K562 (cell line): ENCODE measurements around the gene LLGL2. TPM values are rescaled to one million over a fixed set of nuclear protein-coding genes. Genes with fewer than 3 reads are reported as not detected.
A peak's percentile ranks its signal among the peaks of the same experiment; 100 is the strongest.

Experiments used
- ATAC-seq: fragments of 200-7000 bp; cut with Tn5 transposase; 3 replicates; pipeline ENCODE4 v1.9.1; 2020; ENCODE audit warnings: moderate library complexity
- BruUV-seq: library from RNA; stranded (reverse); fragments of 400-500 nt; replicated peaks from 2 replicates; lab custom pipeline; 2021; lab: Mats Ljungman, UMichigan
- CTCF ChIA-PET: fragments of 300-600 bp; formaldehyde crosslinking; extraction: SDS; loops from one replicate; lab custom pipeline; 2021; ENCODE audit warnings: low intra/inter-chr PET ratio; lab: Yijun Ruan, JAX
- POLR2A ChIA-PET: fragments of 300-600, 350-650 bp; sonication (Branson Sonifier 250); formaldehyde crosslinking; extraction: SDS; loops from one replicate; lab custom pipeline; 2021; ENCODE audit warnings: antibody characterized with exemption, inconsistent platforms; lab: Yijun Ruan, JAX
- DNase-seq, 4 experiments: peaks; one replicate each; pipeline versions ENCODE4 v3.0.0 to v3.0.0-alpha.2; 2011 to 2018; ENCODE audit warnings: low spot score in 3 of 4, mixed read lengths in 3 of 4; ENCODE audit errors: extremely low read depth in 1 of 4
- FAIRE-seq: peaks from 2 replicates; lab custom pipeline; 2011; peaks lifted over from hg19 to GRCh38; lab: Jason Lieb, UNC
- H2AFZ ChIP-seq: 2 replicates; pipeline ENCODE4 v1.6.0; 2011; ENCODE audit warnings: low read depth, low read length, control low read depth, inconsistent platforms
- H3K27ac ChIP-seq: fragments of 200-600 bp; 3 replicates; pipeline ENCODE4 v1.8.0; 2011; ENCODE audit warnings: low read depth, mild to moderate bottlenecking, control low read depth, inconsistent platforms, low read length, moderate library complexity, mixed read lengths; ENCODE audit errors: extremely low read depth
- H3K27me3 ChIP-seq, 2 experiments: fragments of 300-600 bp in 1 of 2; 2 replicates in 1 of 2; 3 replicates in 1 of 2; pipeline versions ENCODE4 v1.6.0 to v1.8.0; 2011; ENCODE audit warnings: inconsistent platforms in 2 of 2, low read length in 2 of 2, mild to moderate bottlenecking in 1 of 2, mixed read lengths in 1 of 2, moderate library complexity in 1 of 2; ENCODE audit not compliant: control insufficient read depth in 2 of 2, insufficient read depth in 2 of 2
- H3K36me3 ChIP-seq: fragments of 300-600 bp; 3 replicates; pipeline ENCODE4 v1.8.0; 2011; ENCODE audit warnings: mild to moderate bottlenecking, low read length, inconsistent platforms; ENCODE audit not compliant: control insufficient read depth, insufficient read depth
- H3K4me1 ChIP-seq, 2 experiments: fragments of 200-600 bp in 1 of 2; replicated peaks in 1 of 2; 2 replicates in 1 of 2; 3 replicates in 1 of 2; pipeline versions ENCODE4 v1.5.1 to v1.8.0; 2011; ENCODE audit warnings: inconsistent platforms in 2 of 2, low read length in 2 of 2, mild to moderate bottlenecking in 1 of 2, mixed read lengths in 1 of 2, moderate library complexity in 1 of 2; ENCODE audit not compliant: control insufficient read depth in 2 of 2, insufficient read depth in 2 of 2
- H3K4me2 ChIP-seq: 2 replicates; pipeline ENCODE4 v1.6.1; 2011; ENCODE audit warnings: low read length, control low read depth, inconsistent platforms, mixed read lengths; ENCODE audit not compliant: insufficient read depth
- H3K4me3 ChIP-seq: fragments of 200-600 bp; sonication (generic), shearing (Covaris generic); 2 replicates; pipeline ENCODE4 v1.5.1; 2016; ENCODE audit warnings: control low read depth, inconsistent platforms
- H3K79me2 ChIP-seq: fragments of 200-600 bp; 3 replicates; pipeline ENCODE4 v1.8.0; 2011; ENCODE audit warnings: low read length, inconsistent platforms; ENCODE audit not compliant: control insufficient read depth, insufficient read depth
- H3K9ac ChIP-seq, 2 experiments: 2 replicates each; pipeline versions ENCODE4 v1.6.0 to v1.6.1; 2011; ENCODE audit warnings: low read depth in 2 of 2, low read length in 2 of 2, control low read depth in 1 of 2, inconsistent platforms in 1 of 2, mild to moderate bottlenecking in 1 of 2, mixed read lengths in 1 of 2; ENCODE audit not compliant: insufficient read depth in 1 of 2
- H3K9me1 ChIP-seq: one replicate; pipeline ENCODE4 v1.6.0; 2011; ENCODE audit warnings: inconsistent platforms, mild to moderate bottlenecking, low read length, moderate library complexity; ENCODE audit not compliant: control insufficient read depth, insufficient read depth
- H3K9me3 ChIP-seq: replicated peaks from 2 replicates; pipeline ENCODE4 v1.5.1; 2011; ENCODE audit warnings: low read depth, low read length, inconsistent platforms; ENCODE audit not compliant: control insufficient read depth, insufficient read depth
- H4K20me1 ChIP-seq: replicated peaks from 2 replicates; pipeline ENCODE4 v1.6.1; 2011; ENCODE audit warnings: low read length, inconsistent platforms, mixed read lengths; ENCODE audit not compliant: control insufficient read depth, insufficient read depth
- NR1H2 ChIP-seq: sonication (generic); formaldehyde crosslinking; IDR thresholded peaks from 2 replicates; pipeline ENCODE4 v1.4.0; 2020; ENCODE audit warnings: mild to moderate bottlenecking, missing genetic modification reagents
- POLR2G ChIP-seq: fragments of 200-400 bp; formaldehyde crosslinking; IDR thresholded peaks from 2 replicates; pipeline ENCODE4 v1.6.1; 2017; ENCODE audit warnings: low read depth, mild to moderate bottlenecking, antibody characterized with exemption, low read length, moderate library complexity
- ZFPM2 ChIP-seq: fragments of 250-450 bp; sonication (Bioruptor Pico); IDR thresholded peaks from 2 replicates; pipeline ENCODE4 v1.5.1; 2022; ENCODE audit warnings: mild to moderate bottlenecking
- WGBS: fragments of 100-300 bp; shearing (Covaris generic); methylation state at CpG from one replicate; pipeline ENCODE4 v1.1.6; 2016; ENCODE audit warnings: low coverage, mixed read lengths; ENCODE audit not compliant: insufficient coverage; ENCODE audit errors: missing lambda C conversion rate; 5-methylcytosine and 5-hydroxymethylcytosine counted together
- in situ Hi-C: fragments of 300-500 bp; cut with MboI; formaldehyde crosslinking; loops from 4 replicates; pipeline ENCODE4 v1.15.0; 2018; ENCODE audit warnings: inconsistent platforms, mixed read lengths
- intact Hi-C: fragments of 100-400 bp; cut with micrococcal nuclease; formaldehyde crosslinking; loops from 2 replicates; pipeline ENCODE4 v1.14.2; 2022
- polyA plus RNA-seq, 8 experiments: library from polyadenylated mRNA; depleted of rRNA in 4 of 8; stranded (reverse) in 5 of 8; unstranded in 3 of 8; fragments of >200 nt; fragmentation: Nextera tagmentation in 2 of 8; fragmentation: Illumina TruSeq in 1 of 8; extraction: Ambion mirVana in 2 of 8; extraction: Trizol in 1 of 8; gene quantifications; 2 replicates each; pipeline versions ENCODE4 v1.2.1 to v1.2.3, GENCODE V29; 2011 to 2014; ENCODE audit warnings: inconsistent platforms in 1 of 8, missing spikeins in 1 of 8
- total RNA-seq, 7 experiments: library from RNA; depleted of rRNA in 6 of 7; stranded (reverse); fragments of >200 nt in 6 of 7; fragmentation: Illumina TruSeq in 2 of 7; extraction: Trizol in 2 of 7; gene quantifications; 2 replicates each; pipeline versions ENCODE4 v1.2.1 to v1.2.3, GENCODE V29; 2011 to 2021; ENCODE audit warnings: low replicate concordance in 1 of 7

Gene LLGL2
- total and polyA plus RNA-seq, 9 of the 15 experiments (the other 6 are each of a cell fraction or from before 2014, with no cell fraction given) = 0.32 to 24.4 (median 10.2) TPM

DNA sequence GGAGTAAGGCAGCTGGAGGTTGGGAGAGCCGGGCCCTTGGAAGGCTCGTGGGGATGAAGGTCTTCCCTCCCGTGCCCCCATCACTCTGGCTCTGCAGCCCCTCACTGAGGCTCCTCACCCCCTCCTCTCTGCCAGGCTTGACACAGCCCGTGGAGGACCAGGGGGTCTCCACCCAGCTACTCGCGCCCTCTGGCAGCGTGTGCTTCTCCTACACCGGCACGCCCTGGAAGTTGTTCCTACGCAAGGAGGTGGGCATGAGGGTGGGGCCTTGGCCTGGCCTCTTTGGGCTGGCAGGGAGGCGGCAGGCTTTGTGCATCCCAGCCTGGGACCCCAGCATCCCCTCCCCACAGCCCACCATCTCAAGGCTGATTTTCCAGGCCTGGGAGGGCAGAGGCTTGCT is 92.2 kb downstream of the LLGL2 start:
- intact Hi-C loops = loop anchor here (10.0 kb wide), 1 partner anchor 193 kb away; no protein-coding TSS in a partner anchor
- Histone ChIP-seq H3K9me3 (no peaks in the 10 kb centered on the region), H3K4me1 (peaks cover 0 to 84% of the 10 kb centered on the region in 2 experiments; a peak in 3 of 5 replicates), H3K4me2 (no peak overlapping the region), H3K9me1 (no peaks in the 10 kb centered on the region), H3K4me3 (no peak overlapping the region), H3K79me2 (no peaks in the 10 kb centered on the region), H3K27me3 (peaks cover 12 to 74% of the 10 kb centered on the region in 2 experiments; a peak in 4 of 5 replicates), H2AFZ (no peak overlapping the region), H3K9ac (0 out of 4 replicates have a peak overlapping the region, but pooled peaks of 1 of the 2 experiments have one; percentile 35), H4K20me1 (peaks cover 15% of the 10 kb centered on the region), H3K36me3 (no peaks in the 10 kb centered on the region), H3K27ac (no peak overlapping the region)
- WGBS = 28% methylated on average over 11 of the region's 11 CpGs
- POLR2A ChIA-PET = interaction anchor here (0.7 to 0.9 kb wide), 2 partner anchors 16 to 19 kb away, joined by 4 to 5 read pairs; no protein-coding TSS in a partner anchor
- CTCF ChIA-PET = no interaction called here
- BruUV-seq = no TSS peak
- ATAC-seq (no peak), DNase-seq (no peak), FAIRE-seq (no peak)
- in situ Hi-C loops = loop anchor here (5.0 kb wide), 1 partner anchor 130 kb away; no protein-coding TSS in a partner anchor
- TF ChIP-seq ZFPM2 (CRISPR knock-in tag) (no peak), NR1H2 (no peak), POLR2G (0 out of 2 replicates have a peak, but pooled peaks have one; percentile 4)
